HEK293 (cell line): Measurements from ENCODE around the gene GLRX.
A peak's percentile ranks its signal among the peaks of the same experiment; 100 is the strongest.

Source experiments
- IKZF3 ChIP-seq: fragments of 450-650 bp; IDR thresholded peaks from 2 replicates; pipeline ENCODE4 v1.5.0; 2018; ENCODE audit warnings: missing biosample characterization, mild to moderate bottlenecking, missing genetic modification characterization, moderate library complexity
- PRDM1 ChIP-seq: fragments of 450-650 bp; formaldehyde crosslinking; IDR thresholded peaks from 2 replicates; pipeline ENCODE4; 2016; ENCODE audit warnings: missing biosample characterization, missing genetic modification characterization
- SCRT1 ChIP-seq: fragments of 450-650 bp; formaldehyde crosslinking; IDR thresholded peaks from 2 replicates; pipeline ENCODE4 v1.5.1; 2016; ENCODE audit warnings: missing biosample characterization, missing genetic modification characterization, borderline replicate concordance
- YY2 ChIP-seq: fragments of 450-650 bp; formaldehyde crosslinking; IDR thresholded peaks from 2 replicates; pipeline ENCODE4 v1.5.1; 2016; ENCODE audit warnings: missing biosample characterization, missing genetic modification characterization
- ZBTB44 ChIP-seq: fragments of 450-650 bp; IDR thresholded peaks from 2 replicates; pipeline ENCODE4 v1.5.1; 2018; ENCODE audit warnings: missing biosample characterization, mild to moderate bottlenecking, missing genetic modification characterization
- ZBTB48 ChIP-seq: fragments of 450-650 bp; formaldehyde crosslinking; IDR thresholded peaks from 2 replicates; pipeline ENCODE4 v1.5.1; 2016; ENCODE audit warnings: missing biosample characterization, missing genetic modification characterization
- ZFHX2 ChIP-seq: fragments of 450-650 bp; formaldehyde crosslinking; conservative IDR thresholded peaks from 2 replicates; pipeline ENCODE4 v1.5.1; 2016; ENCODE audit warnings: missing biosample characterization, missing genetic modification characterization
- ZNF18 ChIP-seq: fragments of 450-650 bp; formaldehyde crosslinking; IDR thresholded peaks from 2 replicates; pipeline ENCODE4 v1.5.1; 2016; ENCODE audit warnings: missing biosample characterization, missing genetic modification characterization
- ZNF311 ChIP-seq: fragments of 450-650 bp; formaldehyde crosslinking; IDR thresholded peaks from 2 replicates; pipeline ENCODE4 v1.5.1; 2017; ENCODE audit warnings: missing biosample characterization, missing genetic modification characterization, borderline replicate concordance
- ZNF324 ChIP-seq: fragments of 450-650 bp; formaldehyde crosslinking; IDR thresholded peaks from 2 replicates; pipeline ENCODE4 v1.5.1; 2016; ENCODE audit warnings: missing biosample characterization, missing genetic modification characterization
- ZNF335 ChIP-seq: fragments of 450-650 bp; formaldehyde crosslinking; conservative IDR thresholded peaks from 2 replicates; pipeline ENCODE4 v1.5.1; 2016; ENCODE audit warnings: missing biosample characterization, missing genetic modification characterization
- ZNF394 ChIP-seq: fragments of 450-650 bp; formaldehyde crosslinking; IDR thresholded peaks from 2 replicates; pipeline ENCODE4 v1.5.1; 2016; ENCODE audit warnings: missing biosample characterization, missing genetic modification characterization, mild to moderate bottlenecking, moderate library complexity, borderline replicate concordance
- ZNF518A ChIP-seq: fragments of 450-650 bp; formaldehyde crosslinking; conservative IDR thresholded peaks from 2 replicates; pipeline ENCODE4 v1.5.1; 2016; ENCODE audit warnings: low read depth, missing biosample characterization, missing genetic modification characterization
- ZNF558 ChIP-seq: fragments of 450-650 bp; formaldehyde crosslinking; IDR thresholded peaks from 2 replicates; pipeline ENCODE4 v1.5.1; 2016; ENCODE audit warnings: missing biosample characterization, missing genetic modification characterization
- ZNF600 ChIP-seq: fragments of 450-650 bp; formaldehyde crosslinking; IDR thresholded peaks from 2 replicates; pipeline ENCODE4 v1.5.1; 2016; ENCODE audit warnings: missing biosample characterization, missing genetic modification characterization
- ZNF639 ChIP-seq: fragments of 450-650 bp; formaldehyde crosslinking; IDR thresholded peaks from 2 replicates; pipeline ENCODE4 v1.5.1; 2016; ENCODE audit warnings: missing biosample characterization, missing genetic modification characterization
- ZNF660 ChIP-seq: fragments of 450-650 bp; IDR thresholded peaks from 2 replicates; pipeline ENCODE4 v1.5.1; 2018; ENCODE audit warnings: missing biosample characterization, mild to moderate bottlenecking, missing genetic modification characterization
- ZNF692 ChIP-seq: fragments of 450-650 bp; formaldehyde crosslinking; IDR thresholded peaks from 2 replicates; pipeline ENCODE4 v1.5.1; 2016; ENCODE audit warnings: missing biosample characterization, missing genetic modification characterization
- ZSCAN30 ChIP-seq: fragments of 450-650 bp; IDR thresholded peaks from 2 replicates; pipeline ENCODE4 v1.5.1; 2018; ENCODE audit warnings: missing biosample characterization, mild to moderate bottlenecking, missing genetic modification characterization, moderate library complexity
- TF ChIP-seq, protein P1 (sequence below): fragments of 450-650 bp; formaldehyde crosslinking; IDR thresholded peaks from 2 replicates; pipeline ENCODE4 v1.5.1; 2017; ENCODE audit warnings: missing biosample characterization, missing genetic modification characterization
- TF ChIP-seq, protein P2 (sequence below): fragments of 450-650 bp; formaldehyde crosslinking; IDR thresholded peaks from 2 replicates; pipeline ENCODE4 v1.5.1; 2016; ENCODE audit warnings: missing biosample characterization, missing genetic modification characterization, borderline replicate concordance
- TF ChIP-seq, protein P3 (sequence below): fragments of 450-650 bp; formaldehyde crosslinking; IDR thresholded peaks from 2 replicates; pipeline ENCODE4 v1.5.1; 2017; ENCODE audit warnings: missing biosample characterization, mild to moderate bottlenecking, missing genetic modification characterization, moderate library complexity

The GLRX gene

GRCh38 chr5:95861221-95861863 lies 38.8 kb upstream of the GLRX start (continued):
- TF ChIP-seq ZNF692 (tag by site-specific recombination) = peak; percentile 55
- no peak for TF ChIP-seq SCRT1
- no peak for TF ChIP-seq ZNF600 (tag by site-specific recombination)
- TF ChIP-seq YY2 (tag by site-specific recombination) = 0 out of 2 replicates have a peak, but pooled peaks have one; percentile 24
- TF ChIP-seq ZBTB48 (tag by site-specific recombination) = no peak
- peak; percentile 66 for TF ChIP-seq ZBTB44 (tag by site-specific recombination)
- TF ChIP-seq ZNF311 (tag by site-specific recombination) = no peak
- TF ChIP-seq, protein P1, sequence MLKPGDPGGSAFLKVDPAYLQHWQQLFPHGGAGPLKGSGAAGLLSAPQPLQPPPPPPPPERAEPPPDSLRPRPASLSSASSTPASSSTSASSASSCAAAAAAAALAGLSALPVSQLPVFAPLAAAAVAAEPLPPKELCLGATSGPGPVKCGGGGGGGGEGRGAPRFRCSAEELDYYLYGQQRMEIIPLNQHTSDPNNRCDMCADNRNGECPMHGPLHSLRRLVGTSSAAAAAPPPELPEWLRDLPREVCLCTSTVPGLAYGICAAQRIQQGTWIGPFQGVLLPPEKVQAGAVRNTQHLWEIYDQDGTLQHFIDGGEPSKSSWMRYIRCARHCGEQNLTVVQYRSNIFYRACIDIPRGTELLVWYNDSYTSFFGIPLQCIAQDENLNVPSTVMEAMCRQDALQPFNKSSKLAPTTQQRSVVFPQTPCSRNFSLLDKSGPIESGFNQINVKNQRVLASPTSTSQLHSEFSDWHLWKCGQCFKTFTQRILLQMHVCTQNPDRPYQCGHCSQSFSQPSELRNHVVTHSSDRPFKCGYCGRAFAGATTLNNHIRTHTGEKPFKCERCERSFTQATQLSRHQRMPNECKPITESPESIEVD (tag by site-specific recombination) = peak; percentile 57; the same call in 1 of the 2 replicates
- TF ChIP-seq ZNF639 (tag by site-specific recombination) = no peak
- TF ChIP-seq ZNF660 (tag by site-specific recombination) = peak; percentile 98
- TF ChIP-seq ZNF324 (tag by site-specific recombination) = no peak
- TF ChIP-seq, protein P2, sequence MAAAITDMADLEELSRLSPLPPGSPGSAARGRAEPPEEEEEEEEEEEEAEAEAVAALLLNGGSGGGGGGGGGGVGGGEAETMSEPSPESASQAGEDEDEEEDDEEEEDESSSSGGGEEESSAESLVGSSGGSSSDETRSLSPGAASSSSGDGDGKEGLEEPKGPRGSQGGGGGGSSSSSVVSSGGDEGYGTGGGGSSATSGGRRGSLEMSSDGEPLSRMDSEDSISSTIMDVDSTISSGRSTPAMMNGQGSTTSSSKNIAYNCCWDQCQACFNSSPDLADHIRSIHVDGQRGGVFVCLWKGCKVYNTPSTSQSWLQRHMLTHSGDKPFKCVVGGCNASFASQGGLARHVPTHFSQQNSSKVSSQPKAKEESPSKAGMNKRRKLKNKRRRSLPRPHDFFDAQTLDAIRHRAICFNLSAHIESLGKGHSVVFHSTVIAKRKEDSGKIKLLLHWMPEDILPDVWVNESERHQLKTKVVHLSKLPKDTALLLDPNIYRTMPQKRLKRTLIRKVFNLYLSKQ (tag by site-specific recombination) = no peak
- TF ChIP-seq IKZF3 (tag by site-specific recombination) = peak; percentile 78
- peak; percentile 34; the same call in 1 of the 2 replicates for TF ChIP-seq ZNF558 (tag by site-specific recombination)
- TF ChIP-seq ZNF335 = peak; percentile 78
- no peak for TF ChIP-seq PRDM1 (tag by site-specific recombination)
- no peak for TF ChIP-seq ZNF18 (tag by site-specific recombination)
- no peak for TF ChIP-seq ZFHX2 (tag by site-specific recombination)
- TF ChIP-seq ZSCAN30 = peak; percentile 41; the same call in 1 of the 2 replicates
- TF ChIP-seq, protein P3, sequence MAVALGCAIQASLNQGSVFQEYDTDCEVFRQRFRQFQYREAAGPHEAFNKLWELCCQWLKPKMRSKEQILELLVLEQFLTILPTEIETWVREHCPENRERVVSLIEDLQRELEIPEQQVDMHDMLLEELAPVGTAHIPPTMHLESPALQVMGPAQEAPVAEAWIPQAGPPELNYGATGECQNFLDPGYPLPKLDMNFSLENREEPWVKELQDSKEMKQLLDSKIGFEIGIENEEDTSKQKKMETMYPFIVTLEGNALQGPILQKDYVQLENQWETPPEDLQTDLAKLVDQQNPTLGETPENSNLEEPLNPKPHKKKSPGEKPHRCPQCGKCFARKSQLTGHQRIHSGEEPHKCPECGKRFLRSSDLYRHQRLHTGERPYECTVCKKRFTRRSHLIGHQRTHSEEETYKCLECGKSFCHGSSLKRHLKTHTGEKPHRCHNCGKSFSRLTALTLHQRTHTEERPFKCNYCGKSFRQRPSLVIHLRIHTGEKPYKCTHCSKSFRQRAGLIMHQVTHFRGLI = 0 out of 2 replicates have a peak, but pooled peaks have one; percentile 28
- TF ChIP-seq ZNF518A (tag by site-specific recombination) = peak; percentile 45; the same call in 1 of the 2 replicates
- TF ChIP-seq ZNF394 (tag by site-specific recombination) = peak; percentile 46; the same call in 1 of the 2 replicates
